ENCODE data around the gene TELO2. TPM values are rescaled to one million over a fixed set of nuclear protein-coding genes. Genes with fewer than 3 reads are reported as not detected.

Gene TELO2
- total RNA-seq, 1 donor from 2014 or later = 21.6 TPM

DNA sequence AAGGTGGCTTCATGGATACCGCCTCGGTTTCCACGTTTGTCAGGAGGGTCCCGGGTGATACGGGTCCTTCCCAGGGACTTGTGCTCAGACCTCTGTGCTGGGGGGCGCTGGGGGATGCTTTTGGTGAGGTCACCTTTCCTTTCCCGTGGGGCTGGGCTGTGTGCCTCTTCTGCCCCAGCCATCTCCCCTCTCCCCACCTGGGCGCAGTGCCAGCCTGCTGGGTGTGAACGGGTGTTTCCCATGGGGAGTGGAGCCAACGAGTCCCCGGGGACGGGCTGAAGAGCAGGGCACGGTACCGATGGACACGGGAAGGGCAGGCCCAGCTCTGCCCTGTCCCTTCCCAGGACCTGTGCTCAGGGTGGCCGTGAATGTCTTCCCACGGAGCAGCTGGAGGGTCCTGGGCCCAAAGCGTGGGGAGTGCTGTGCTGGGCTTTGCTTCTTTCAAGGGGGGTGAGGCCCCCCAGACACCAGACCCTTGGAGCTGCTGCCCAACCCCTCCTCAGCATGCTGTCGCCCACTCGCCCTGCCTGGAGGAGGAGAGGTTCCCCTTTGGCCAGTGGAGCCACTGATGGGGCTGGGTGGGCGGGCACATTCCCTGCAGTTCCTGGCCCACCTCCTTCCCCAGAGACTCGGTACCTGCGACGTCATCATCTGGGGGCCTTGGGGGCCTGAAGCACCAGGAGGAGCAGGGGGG lies 15.5 kb downstream of the TELO2 start:
- intact Hi-C loops (cut with micrococcal nuclease) = no loop called here
- ATAC-seq = no peak
- no peak for DNase-seq

DNA sequence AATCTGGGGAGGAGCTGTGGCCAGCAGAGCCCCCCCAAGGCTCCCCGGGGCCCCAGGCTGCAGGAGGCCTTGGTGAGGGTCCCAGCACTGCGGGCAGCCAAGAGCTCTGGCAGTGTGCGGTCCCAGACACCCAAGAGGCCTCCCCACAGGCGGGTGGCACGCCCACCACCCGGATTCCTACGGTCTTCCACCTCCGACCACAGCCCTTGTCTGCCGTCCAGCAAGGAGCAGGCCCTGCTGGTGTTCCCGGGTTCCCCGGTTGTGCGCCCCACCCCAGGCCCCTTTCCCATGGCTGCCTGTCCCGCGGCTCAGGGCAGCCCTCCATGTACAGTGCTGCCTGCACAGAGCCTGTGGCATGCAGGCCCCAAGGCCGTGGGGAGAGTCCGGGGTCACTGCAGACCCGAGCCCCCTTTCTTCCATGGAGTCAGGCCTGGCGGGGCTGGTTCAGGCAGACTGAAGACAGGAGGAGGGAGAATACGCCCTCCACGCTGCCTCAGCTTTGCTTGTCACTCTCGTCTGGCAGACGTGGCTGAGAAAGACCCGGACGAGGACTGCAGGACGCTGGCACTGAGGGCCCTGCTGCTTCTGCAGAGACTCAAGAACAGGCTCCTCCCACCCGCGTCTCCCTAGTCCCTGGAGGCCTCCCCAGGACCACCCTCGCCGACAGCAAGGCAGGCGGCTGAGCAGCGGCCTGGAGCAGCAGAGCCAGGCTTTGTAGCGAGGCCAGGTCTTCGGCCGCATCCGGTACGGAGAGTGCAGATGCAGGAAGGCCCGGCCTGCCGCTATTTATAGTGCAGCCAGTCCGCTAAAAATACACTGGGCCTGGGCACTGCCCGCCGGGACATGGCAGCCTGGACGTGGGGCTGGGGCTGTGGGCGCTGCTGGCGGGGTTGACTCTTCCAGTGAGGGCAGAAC lies 16.4 kb downstream of the TELO2 start:
- intact Hi-C loops (cut with micrococcal nuclease) = no loop called here
- peak; percentile 86 for DNase-seq
- peak; percentile 93 for ATAC-seq

DNA sequence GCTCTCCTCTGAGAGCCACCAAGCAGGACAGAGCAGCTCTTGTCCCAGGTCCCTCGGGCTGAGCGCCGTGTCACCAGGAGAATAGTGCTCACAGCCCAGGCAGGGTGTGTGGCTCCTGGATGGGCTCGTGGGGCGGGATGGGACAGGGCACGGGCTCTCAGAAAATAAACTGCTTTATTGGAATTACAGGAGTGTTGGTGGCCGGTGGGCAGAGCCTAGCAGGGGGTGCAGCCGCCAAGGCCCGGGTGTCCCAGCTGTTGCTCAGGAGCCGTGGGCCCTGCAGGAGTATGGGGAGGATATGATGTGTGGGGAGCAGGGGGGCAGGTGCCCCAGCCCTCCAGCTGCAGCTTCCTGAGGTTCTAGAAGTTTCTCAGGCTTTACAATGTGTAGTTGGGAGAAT lies 17.1 kb downstream of the TELO2 start:
- no peak for ATAC-seq

DNA sequence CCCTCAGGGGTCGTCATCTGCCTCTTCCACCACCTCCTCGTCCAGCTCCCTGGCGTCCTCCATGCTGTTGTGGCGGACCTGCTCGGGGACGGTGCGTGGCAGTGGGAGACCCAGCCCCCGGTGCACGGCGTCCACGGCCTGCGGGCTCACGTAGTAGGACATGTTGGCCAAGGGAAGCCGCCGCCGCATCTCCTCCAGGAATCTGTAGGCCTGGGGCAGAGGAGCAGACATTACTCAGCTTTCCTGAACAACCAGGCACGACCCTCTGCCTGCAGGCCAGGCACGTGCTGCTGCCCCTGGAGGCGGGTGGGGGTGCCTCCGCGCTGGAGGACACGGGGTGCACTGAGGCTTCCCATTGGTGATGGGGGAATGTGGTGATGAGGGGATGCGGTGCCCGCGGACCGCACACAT lies 17.8 kb downstream of the TELO2 start:
- intact Hi-C loops (cut with micrococcal nuclease) = no loop called here
- no peak for ATAC-seq
- no peak for DNase-seq

More for the DNA sequence above, 17.1 kb downstream of the TELO2 start:
- DNase-seq = no peak
- intact Hi-C loops (cut with micrococcal nuclease) = no loop called here

DNA sequence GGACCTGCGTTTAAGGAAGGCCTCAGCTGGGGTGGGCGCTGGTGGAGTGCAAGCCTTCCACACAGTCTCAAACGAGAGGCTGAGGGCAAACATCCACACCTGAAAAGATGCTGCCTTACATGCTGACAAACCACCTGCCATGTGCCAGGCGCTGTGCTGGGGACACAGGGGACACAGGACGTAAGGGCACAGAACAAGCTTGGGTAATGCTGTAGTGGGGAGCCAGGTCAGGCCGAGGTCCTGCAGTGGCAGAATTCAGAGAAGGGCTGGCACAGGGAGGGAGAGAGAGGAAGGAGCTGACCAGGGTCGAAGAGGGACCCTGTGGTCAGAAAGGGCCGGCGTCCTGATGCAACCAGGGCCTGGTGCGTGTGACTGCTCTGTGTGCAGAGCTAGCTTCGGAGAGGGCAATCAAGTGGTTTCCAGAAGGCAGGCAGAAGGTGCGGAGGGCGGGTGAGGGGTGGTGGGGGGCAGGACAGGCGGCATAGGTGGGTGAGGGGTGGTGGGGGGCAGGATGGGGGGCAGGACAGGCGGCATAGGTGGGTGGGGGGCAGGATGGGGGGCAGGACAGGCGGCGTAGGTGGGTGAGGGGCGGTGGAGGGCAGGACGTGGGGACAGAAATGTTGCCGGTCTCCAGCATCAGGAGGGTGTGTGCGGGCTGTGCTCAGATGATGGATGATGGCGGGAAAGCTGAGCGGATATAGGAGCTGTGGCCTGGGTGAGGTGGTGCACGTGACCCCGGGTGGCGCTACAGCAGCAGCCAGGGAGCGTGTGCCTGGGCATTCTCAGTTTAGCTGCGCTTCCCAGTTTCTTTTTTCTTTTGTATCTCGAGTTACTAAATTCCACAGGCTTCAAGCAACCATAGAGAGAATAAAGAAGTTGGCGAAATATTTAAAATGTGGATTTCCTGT lies 18.8 kb downstream of the TELO2 start:
- ATAC-seq = no peak
- DNase-seq = no peak
- intact Hi-C loops (cut with micrococcal nuclease) = no loop called here

DNA sequence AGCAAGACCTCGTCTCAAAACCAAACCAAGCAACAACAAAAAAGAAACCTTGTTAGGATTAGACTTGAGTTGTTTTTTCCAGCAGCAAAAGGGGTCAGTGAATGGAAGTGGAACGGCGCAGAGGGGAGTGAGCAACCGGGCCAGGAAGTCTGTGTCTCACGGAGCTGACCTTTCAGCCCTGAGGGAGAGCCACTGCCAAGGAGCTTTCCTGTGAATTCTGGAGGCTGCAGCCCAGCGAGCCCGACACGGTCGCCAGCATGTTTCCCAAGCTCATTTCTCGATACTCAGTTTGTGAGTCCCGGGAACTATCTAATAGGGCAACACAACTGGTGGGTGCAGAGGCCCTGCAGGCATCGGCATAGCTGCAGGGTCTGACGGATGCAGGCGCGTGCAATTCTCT lies 19.6 kb downstream of the TELO2 start:
- intact Hi-C loops (cut with micrococcal nuclease) = no loop called here
- DNase-seq = no peak
- no peak for ATAC-seq

DNA sequence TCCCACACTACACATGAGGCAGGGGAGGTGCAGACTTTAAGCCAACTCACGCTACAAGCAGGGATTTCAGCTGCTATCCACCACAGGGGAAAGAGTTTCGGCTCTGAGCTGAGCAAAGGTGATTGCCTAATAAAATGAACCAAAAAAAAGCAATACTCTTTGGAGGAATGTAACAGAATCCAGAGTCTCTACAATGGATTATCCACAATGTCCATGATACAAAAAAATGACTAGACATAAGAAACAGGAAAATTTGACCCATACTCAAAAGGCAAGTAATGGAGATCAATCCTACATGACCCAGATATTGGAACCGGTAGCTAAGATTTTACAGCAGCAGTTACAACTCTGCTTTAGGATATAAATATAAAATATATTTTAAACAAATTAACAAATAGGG lies 21.3 kb downstream of the TELO2 start:
- intact Hi-C loops (cut with micrococcal nuclease) = no loop called here
- DNase-seq (no peak), ATAC-seq (no peak)

DNA sequence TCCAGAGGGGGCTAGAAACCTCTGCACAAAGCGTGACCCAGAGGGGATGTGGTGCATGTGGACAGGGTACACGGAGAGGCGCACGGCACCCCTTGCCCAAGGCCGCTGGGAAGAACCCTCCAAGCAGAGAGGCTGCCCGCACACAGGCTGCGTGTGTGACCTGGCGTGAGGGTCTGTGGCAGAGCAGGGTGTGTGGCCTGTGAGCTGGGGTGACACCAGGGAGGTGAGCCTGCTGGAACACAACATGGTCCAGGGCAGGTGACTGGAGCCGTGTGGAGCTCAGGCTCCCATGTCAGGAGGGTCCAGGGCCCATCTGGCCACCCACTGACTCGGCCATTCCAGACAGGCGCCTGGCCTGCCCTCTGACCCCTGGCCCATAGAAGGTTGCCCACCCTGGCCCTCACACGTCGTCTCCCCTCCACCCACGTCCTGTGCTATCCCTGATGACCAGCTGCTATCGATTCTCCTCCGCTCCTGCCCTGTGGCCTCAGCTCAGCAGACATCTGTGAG lies 25.5 kb downstream of the TELO2 start:
- intact Hi-C loops (cut with micrococcal nuclease) = no loop called here
- ATAC-seq = no peak
- DNase-seq = no peak

DNA sequence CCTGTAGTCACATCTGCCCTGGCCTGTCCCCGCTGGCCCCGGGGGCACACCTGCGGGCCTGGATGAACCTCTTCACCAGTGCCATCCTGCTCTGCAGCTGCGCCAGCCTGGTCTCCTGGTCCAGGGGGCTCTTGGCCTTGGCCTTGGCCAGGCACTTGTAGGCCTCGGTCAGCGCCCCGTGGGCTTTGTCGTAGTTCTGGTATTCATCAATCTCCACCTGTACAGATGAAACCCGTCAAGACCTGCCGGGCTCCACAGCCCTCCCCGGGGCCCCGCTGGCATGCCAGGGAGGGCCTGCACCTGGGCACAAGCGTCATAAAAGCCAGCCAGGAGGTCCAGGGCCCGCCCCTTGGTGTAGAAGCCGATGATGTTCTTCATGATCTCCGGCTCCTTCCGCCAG lies 26.7 kb downstream of the TELO2 start:
- ATAC-seq = no peak
- intact Hi-C loops (cut with micrococcal nuclease) = no loop called here
- no peak for DNase-seq

DNA sequence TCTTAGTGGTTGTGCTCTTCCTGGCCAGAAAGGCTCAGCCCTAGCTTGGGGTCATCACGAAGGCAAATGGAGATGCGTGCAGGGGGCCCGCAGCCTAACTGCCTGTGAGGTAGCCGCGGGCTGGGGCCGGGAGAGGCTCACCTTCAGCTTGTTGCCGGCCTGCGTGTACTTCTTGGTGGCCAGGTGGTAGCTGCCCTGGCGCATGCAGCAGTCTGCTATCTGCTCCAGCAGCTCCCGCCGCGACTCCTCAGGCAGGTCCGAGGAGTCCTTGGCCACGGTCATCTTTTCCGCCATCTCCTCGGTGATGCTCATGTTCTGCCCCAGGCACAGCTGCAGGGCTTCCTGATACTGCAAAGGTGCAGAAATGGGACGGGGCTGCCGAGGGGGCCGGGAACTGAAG lies 27.3 kb downstream of the TELO2 start:
- no peak for ATAC-seq
- intact Hi-C loops (cut with micrococcal nuclease) = no loop called here
- no peak for DNase-seq

DNA sequence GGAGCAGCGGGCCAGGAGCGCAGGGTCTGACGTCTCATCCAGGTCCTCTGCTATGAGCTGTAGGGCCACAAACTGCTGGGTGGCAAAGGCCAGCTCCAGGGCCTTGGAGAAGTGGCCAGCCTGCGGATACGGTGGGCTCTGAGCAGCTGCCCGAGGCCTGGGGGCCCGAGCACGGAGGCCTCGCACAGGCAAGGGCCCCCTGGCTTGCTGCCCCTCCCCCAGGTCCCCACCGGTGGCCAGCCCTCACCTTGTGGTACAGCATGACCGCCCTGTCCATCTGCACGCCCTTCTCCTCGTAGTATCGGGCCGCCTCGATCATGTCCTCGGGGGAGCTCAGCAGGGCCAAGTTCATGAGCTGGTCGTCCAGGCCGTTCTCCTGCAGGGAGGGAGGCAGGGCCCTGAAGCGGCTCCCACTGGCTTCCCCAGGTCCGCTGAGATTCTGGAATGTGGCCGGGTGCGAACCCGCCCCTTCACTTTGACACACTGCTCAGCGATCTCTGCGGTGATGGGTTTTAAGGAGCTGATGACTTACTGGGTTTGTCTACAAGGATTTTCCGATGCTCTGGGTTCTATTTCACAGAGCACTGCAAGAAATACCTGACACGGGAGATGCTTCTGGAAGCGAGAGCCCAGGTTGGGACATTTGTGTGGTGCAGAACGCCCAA lies 30.6 kb downstream of the TELO2 start:
- no peak for DNase-seq
- intact Hi-C loops (cut with micrococcal nuclease) = no loop called here
- ATAC-seq = no peak

DNA sequence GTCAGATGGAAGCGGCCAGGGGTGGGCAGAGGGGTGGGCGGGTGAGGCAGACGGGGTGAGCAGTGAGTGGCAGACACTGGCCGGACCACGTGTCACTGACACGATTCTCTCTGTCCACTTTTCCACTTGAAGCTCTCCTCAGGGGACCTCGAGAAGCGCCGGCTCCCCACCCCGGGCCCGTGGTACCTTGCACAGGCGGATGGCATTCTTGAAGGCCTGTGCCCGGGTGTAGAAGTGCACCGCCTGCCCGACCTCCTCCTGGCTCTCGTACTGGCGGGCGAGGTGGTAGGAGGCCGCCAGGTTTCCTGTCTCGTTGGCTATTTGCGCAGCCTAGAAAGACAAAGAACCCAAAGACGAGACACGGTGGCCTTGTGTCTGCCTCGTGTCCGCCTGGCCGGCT lies 31.2 kb downstream of the TELO2 start:
- intact Hi-C loops (cut with micrococcal nuclease) = no loop called here
- ATAC-seq (no peak), DNase-seq (no peak)

DNA sequence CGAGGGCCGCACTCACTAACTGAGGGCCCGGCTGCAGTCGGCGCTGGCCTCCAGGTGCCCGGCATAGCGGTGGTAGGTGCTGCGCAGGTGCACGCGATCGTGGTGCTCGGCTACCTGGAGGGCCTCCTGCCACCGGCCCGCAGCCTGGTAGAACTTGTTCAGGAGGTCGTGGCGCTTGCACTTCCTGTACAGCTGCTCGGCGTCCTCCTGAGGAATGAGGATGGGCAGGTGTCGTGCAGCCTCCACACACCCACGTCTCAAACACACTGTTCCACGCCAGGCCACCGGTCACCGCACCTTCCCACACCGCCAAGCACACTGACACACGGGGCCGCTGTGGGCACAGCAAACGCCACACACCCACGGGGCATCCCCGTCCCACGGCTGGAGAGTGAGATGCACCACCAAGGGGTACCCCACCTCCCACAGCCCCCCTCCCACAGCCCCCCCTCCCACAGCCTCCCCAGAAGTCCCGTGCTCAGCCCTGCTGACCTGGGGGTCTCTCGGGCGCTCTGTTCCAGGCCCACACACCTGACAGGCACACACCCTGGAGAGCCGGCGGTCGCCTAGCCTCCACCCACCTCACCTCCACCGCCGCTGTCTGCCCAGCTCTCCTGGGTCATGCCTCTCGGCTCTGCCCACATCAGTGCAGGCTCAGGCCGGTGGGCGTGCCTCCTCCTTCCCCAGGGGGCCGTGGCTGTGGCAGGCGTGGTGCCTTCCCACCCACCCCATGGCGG lies 32.9 kb downstream of the TELO2 start:
- ATAC-seq (no peak), DNase-seq (no peak)
- intact Hi-C loops (cut with micrococcal nuclease) = no loop called here

DNA sequence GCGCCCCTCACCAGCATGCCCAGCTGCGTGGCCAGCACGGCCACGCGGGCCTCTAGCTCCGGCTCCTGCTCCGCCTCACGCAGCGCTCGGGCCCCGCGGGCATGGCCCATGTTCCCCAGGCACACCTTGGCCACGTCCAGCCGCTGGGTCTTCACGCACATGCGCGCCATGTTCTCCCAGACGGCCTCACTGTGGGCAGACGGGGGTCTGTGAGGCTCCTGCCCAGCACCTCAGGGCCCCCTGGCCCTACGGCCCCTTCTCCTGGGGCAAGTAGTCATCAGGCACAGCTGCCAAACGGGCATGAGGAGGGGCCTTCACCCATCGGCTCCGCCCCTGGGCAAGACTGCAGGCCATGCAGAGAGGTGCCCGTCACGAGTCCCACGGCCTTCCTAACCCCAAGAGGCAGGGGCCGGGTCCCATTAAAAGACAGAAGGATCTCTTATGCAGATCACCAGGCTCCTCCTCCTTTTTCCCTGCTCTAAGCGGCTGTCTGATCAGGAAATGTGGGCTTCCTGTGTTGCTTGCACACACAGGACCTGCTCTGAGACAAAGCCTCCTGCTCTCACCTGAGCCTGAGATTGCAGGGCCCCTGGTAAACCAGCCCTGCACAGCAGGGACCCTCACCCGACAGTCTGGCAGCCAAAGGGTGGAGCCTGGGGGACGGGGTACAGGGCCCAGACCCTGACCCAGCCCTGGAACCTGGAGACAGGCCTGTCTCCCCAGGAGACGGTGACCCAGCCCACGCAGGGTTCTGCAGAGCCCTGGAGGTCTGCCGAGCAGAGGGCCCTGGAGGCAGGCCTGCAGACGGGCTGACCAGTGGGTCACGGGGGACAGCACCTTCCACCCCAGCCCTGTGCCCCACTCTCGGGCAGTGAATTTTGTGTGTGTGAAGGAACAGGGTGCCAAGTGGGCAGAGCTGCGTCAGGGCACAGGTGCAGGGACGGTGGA lies 33.7 kb downstream of the TELO2 start:
- ATAC-seq = no peak
- no peak for DNase-seq
- intact Hi-C loops (cut with micrococcal nuclease) = no loop called here

DNA sequence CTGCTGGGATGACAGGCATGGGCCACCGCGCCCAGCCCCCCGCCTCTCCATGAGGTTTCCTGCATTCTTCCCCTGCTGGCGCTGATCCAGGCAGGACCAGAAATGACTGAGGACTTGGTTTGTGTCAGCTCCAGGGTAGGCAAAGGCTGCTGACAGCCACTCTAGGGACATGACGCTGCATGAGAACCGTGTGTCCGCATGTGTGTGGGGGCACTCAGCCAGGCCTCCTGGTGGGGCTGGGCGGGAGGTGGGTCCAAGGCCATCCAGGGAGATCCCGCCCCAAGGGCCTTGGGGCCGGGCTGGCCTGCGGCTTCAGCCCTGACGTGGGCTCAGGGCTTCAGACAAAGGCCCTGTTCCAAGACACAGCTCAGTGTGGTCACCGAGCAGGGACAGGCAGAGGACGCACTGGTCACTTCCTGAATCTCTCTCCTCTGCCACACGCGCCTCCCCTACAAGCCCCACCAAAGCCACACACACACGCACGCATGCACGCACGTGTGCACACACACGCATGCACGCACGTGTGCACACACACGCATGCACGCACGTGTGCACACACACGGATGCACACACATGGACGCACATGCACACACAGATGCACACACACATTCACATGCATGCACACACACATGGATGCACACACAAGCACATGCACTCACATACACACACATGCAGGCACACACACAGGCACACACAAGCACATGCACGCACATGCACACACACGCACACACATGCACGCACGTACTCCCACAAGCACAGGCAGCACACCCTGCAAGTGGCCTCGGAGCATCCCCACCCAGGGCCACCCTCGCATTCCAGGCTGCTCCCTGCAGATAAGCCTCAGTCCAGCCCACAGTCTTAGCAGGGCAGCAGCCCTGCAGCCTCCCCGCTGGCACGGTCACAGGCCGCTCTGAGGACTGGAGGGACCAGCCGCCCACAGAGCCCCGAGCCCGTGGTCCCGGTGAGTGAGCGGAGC lies 35.0 kb downstream of the TELO2 start:
- intact Hi-C loops (cut with micrococcal nuclease) = no loop called here
- DNase-seq = peak; percentile 84
- ATAC-seq = peak; percentile 26

DNA sequence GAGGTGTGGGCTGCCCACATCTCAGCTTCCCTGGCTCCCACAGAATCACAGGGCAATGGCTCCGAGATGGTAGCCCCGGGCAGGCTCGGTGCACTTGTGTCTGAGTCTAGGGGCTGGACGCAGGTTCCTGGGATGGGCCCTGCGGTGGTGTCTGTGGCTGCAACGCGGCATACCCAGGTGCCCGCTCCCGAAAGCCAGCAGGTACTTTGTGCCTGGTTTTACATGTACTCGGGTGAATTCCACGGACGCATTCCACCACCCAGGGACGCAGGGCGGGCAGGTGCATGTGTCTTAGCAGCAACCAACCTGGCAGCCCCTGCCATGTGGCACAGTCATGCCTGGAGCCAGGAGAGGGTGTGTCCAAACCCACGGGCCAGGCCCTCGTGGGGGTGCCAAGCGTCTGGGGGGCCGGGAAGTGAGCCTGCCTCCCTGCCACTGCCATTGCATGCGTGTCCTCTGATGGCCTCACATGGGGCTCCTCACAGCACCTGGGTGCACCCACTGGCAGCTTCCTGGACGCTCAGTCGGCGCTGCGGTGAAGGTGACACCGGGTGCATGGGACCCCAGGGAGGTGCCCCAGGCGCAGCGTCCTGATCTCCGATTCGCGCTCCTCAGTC lies 35.9 kb downstream of the TELO2 start:
- intact Hi-C loops (cut with micrococcal nuclease) = no loop called here

More for the DNA sequence above, 35.9 kb downstream of the TELO2 start:
- no peak for ATAC-seq
- no peak for DNase-seq
